CD4-positive, alpha-beta T cell treated with Interleukin-4 for 1 hour (primary cell): ENCODE results near the gene HINT3.
A peak's percentile ranks its signal among the peaks of the same experiment; 100 is the strongest.
"Not testable (repeated sequence)": the region's sequence is repeated elsewhere in the genome, so short reads cannot be mapped to it uniquely, and the experiment has no call there.

Experiments
- DNase-seq, 2 donors: peaks; one replicate each; pipeline ENCODE4 v3.0.0-alpha.2; 2020 to 2022

The HINT3 gene

GRCh38 chr6:125940247-125941041, 16.1 kb upstream of the HINT3 start:
- no peak for DNase-seq

DNA sequence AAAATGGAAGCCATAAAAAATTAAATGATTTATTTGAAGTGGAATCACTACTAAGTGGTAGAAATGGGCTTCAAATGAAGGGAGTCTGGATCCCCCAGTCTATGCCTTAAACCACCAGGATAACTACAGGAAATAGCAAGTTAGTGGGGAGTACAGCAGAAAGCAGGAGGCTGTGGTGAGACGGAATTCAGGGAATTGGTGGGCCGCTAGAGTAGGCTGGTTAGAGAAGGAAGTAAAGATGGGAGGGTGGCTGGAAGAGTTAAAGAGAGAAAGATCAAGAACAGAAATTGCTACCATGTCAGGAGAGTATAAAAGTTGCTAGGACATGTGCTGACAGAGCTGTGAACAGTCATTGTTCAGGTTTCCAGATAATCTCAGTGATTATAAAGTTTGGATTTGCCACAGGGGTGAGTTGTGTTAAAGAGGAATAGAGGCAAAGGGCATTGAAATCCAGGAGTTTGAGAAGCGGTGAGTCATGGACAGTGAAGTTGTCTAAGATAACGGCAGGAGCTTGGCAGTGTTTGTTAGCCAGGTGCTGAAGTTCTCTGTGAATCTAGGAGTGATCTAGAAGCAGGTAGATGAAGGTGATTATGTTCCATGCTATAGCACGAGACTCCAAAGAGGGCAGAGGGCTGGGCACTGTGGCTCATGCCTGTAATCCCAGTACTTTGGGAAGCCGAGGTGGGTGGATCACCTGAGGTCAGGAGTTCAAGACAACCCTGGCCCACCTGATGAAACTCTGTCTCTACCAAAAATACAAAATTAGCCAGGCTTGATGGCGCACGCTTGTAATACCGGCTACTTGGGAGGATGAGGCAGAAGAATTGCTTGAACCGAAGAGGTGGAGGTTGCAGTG, 13.7 kb upstream of the HINT3 start:
- no peak for DNase-seq

- no peak for DNase-seq
Measured at GRCh38 chr6:125943528-125944433, 12.8 kb upstream of the HINT3 start.

- DNase-seq, result no peak
Measured at GRCh38 chr6:125944434-125944816, 12.1 kb upstream of the HINT3 start.

DNA sequence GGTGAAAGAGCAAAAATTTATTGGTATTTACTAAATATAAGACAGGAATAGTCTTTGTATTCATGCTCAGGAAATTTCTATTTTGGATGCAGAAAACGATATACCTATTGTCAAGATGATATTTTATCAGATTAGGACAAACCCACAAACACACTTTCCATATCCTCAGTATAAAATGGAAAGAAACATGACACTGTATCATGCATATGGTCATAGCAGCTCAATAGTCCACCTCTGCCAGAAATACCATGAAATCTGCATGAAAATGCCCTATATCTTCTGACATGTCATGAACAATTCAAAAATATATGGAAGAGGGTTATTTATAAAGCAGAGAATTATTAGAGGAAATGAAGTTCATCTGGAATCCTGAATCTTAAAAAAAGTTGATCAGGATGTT, 11.7 kb upstream of the HINT3 start:
- DNase-seq, result no peak

DNA sequence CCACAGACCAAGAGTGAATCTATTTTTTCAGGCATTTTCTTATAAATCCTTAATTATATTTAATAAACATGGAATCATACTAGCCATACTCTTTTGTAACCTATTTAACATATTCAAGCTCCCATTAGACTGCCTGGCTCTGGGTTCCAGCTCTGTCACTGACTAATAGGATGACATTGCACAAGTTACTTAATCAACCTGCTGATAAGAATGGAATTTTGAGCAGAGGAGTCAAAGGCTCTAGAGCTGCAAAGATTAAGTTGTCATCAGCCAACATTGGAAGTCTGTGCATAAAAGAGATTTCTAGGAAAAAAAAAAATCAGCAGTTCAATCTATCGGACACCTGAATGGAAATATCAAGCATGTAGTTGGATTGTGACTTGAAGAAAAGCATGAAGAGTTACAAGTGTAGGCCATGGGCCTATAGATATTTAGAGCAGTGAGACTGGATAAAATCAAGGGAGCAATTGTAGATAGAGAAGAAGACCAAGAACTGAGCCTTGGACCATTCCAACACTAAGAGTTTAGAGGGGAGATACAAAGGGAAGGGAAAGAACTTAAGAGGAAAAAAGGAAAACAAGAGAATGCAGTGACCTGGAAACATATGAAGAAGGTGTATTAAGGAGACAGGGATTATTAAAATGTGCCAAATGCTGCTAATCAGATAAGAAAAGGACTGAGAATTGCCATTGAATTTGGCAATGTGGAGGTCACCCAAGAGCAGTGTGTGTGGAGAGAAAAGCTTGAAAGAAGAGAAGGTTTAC, 11.0 kb upstream of the HINT3 start:
- no peak for DNase-seq

- no peak for DNase-seq
Measured at GRCh38 chr6:125947615-125948014, 9.0 kb upstream of the HINT3 start.

GRCh38 chr6:125948455-125948854, 8.1 kb upstream of the HINT3 start:
- DNase-seq, result no peak

GRCh38 chr6:125949069-125949468, 7.5 kb upstream of the HINT3 start:
- DNase-seq, result no peak

DNA sequence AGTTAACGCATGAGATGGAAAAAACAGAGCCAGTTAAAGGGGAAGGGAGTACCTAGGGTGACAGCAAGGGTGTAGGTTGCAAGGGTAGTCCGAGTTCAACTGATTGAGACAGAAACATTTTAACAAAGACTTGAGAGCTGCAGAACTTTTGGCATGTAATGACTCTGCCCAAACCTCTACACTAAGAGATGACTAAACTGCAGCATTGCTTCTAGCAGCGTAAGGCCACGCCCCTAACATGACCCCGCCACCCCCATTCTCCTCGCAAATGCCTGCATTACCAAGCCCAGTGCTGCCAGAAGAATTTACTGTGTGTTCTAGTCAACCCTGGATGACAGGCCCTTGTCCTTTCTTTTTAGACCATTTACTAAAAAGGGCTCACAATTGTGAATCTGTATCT, 6.3 kb upstream of the HINT3 start:
- no peak for DNase-seq

GRCh38 chr6:125950716-125951115, 5.9 kb upstream of the HINT3 start:
- DNase-seq, result not testable (repeated sequence)

DNA sequence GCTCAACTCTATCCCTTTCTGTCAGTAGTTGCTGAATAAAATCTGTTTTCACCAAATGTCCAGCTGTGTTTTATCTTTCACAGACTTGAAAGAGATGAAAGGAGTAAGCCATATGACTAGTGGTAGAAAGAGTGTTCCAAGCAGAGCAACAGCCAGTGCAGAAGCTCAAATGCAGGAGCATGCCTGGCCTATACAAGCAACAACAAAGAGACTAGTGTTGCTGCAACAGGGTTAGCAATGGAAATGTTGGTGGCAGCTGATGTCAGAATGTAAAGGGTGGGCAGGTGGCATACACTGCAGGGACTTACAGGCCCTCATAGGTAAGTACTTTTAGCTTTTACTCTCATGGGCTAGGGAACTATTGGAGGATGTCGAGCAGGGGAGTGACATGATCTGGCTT, 5.2 kb upstream of the HINT3 start:
- DNase-seq, result no peak

- no peak for DNase-seq
Measured at GRCh38 chr6:125952764-125953501, 3.6 kb upstream of the HINT3 start.

DNA sequence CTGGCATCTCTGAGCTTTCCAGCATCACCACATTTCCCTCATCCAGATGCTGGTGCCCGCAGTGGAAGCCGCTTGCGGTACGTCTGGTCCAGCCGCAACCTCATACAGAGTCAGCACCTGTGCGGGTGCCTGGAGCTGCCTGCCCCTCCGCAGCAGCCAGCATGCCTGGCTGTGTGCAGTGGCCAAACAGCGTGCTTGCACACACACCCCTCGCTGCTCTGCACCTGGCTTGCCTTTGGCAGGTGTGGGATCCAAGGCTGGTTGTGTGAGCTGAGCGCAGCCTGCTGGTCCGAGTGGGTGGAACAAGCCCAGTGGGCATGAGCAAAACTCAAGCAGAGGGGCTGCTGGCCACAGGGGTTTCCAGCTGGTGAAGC, 3.1 kb upstream of the HINT3 start:
- DNase-seq, result no peak

GRCh38 chr6:125954735-125955339, 1.7 kb upstream of the HINT3 start:
- DNase-seq, result no peak

- no peak for DNase-seq
Measured at GRCh38 chr6:125955973-125956372, 597 bp upstream of the HINT3 start.

DNA sequence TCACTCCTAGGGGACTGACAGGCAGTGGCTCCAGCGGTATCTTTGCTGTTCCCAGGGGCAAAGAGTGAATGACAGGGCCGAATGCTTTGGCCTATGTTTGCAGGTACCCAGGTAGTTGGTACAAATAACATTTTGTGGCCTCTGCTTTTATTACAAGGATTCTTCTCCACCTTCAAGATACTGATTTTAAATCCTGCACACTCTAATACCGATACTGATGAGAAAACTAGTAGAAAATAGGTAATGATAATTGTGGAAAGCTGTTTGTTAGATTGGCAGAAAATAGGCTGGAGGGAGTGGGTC, 772 bp downstream of the HINT3 start:
- no peak for DNase-seq

GRCh38 chr6:125957845-125958244, 1.3 kb downstream of the HINT3 start:
- DNase-seq, result peak; percentile 11 to 18

DNA sequence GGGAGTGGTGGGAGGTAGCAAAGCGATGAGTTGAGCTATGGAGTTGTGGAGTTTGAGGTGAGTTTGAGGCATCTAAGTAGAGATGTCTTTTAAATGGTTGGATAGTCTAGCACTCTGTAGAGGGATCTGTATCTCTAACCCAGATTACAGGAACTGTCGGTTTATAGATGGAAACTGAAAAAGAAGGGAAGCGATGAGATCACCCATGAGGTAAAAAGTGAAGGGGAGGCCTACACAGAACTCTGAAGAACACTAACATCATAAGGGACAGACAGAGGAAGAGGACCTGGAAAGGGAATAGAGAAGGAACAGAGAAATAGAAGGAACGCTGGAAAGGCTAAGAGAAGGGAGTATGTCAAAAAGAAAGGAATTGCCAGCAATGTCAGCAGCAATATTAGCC, 2.5 kb downstream of the HINT3 start:
- no peak for DNase-seq

DNA sequence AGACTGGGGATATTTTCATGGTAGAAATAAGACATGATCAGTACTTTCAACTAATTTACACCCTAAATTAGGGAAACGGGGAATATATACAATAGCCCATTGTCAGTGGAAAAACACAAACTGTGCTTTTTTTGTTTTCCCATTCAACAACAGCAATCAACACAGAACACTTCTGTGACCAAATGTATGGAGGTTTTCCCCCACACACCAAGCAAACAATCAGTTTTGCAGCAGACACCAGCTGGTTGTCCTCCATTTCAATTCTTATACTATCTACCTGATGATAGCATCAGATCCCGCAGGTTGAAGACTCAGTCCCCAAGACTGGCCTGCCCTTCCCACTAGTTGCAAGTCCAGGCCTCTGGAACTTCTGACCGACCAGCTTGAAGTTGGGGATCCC, 4.5 kb downstream of the HINT3 start:
- no peak for DNase-seq

- no peak for DNase-seq
Measured at GRCh38 chr6:125962900-125963497, 6.4 kb downstream of the HINT3 start.
